ENCODE measurements around the gene GDF10. TPM values are rescaled to one million over a fixed set of nuclear protein-coding genes. Genes with fewer than 3 reads are reported as not detected.

GDF10 gene
- total and polyA plus RNA-seq, 2 of the 8 experiments (the other 6 are each of a cell fraction or from before 2014, with no cell fraction given) = 0.19 to 0.32 TPM

- H3K23me2 ChIP-seq (ENCODE audit: low read depth, low read length) = no peaks in the 10 kb centered on the region
- H3K27me3 ChIP-seq (replicated peaks in 1 of 4; ENCODE audit: control insufficient read depth in 3 of 4, extremely low read depth in 1 of 4, insufficient read depth in 3 of 4, low read length in 3 of 4) = 0 out of 7 replicates have a peak, but pooled peaks cover 0 to 3% (median 0%) of the 10 kb centered on the region in 4 experiments
- no peak overlapping the region for H2AK5ac ChIP-seq (ENCODE audit: low read depth, low read length)
- H3K9ac ChIP-seq (replicated peaks in 1 of 4; ENCODE audit: extremely low read depth in 1 of 4, low read depth in 3 of 4, low read length in 3 of 4) = no peak overlapping the region
- no peak overlapping the region for H4K5ac ChIP-seq (ENCODE audit: insufficient read length, low read depth, low read length)
- no peak overlapping the region for H4K91ac ChIP-seq (replicated peaks; ENCODE audit: insufficient read length, low read length)
- no peaks in the 10 kb centered on the region for H3K4me1 ChIP-seq (replicated peaks in 1 of 4; ENCODE audit: control insufficient read depth in 3 of 4, insufficient read depth in 4 of 4, low read length in 3 of 4)
- H3K27ac ChIP-seq (ENCODE audit: low read depth, low read length) = no peak overlapping the region
- no peak overlapping the region for H3K4ac ChIP-seq (replicated peaks; ENCODE audit: insufficient read length, low read depth, low read length)
- H2BK120ac ChIP-seq (replicated peaks; ENCODE audit: low read depth, low read length) = no peak overlapping the region
- POLR2A ChIA-PET (ENCODE audit: partially characterized antibody) = no interaction called here
- CTCF ChIA-PET (ENCODE audit: partially characterized antibody) = interaction anchor here (1.0 kb wide), 1 partner anchor 27 kb away, joined by 3 read pairs; no protein-coding TSS in a partner anchor
- H3K4me2 ChIP-seq (ENCODE audit: insufficient read depth in 1 of 2, low read depth in 2 of 2, low read length in 2 of 2) = no peak overlapping the region
- no peaks in the 10 kb centered on the region for H3K79me2 ChIP-seq (ENCODE audit: control insufficient read depth in 1 of 2, insufficient read depth in 2 of 2, low read length in 2 of 2)
- H2BK15ac ChIP-seq (ENCODE audit: low read length) = no peak overlapping the region
- H3K36me3 ChIP-seq (ENCODE audit: control insufficient read depth in 2 of 4, insufficient read depth in 4 of 4, low read length in 3 of 4) = no peaks in the 10 kb centered on the region
- FAIRE-seq = no peak
- H3K79me1 ChIP-seq (ENCODE audit: low read depth, low read length) = no peaks in the 10 kb centered on the region
- no peaks in the 10 kb centered on the region for H3K9me3 ChIP-seq (ENCODE audit: insufficient read depth in 2 of 2, low read depth in 1 of 2, low read length in 1 of 2)
- no peak overlapping the region for H3K56ac ChIP-seq (replicated peaks; ENCODE audit: insufficient read length, low read depth, low read length)
- WGBS, 2 experiments (ENCODE audit: extremely low coverage in 1 of 2, insufficient coverage in 1 of 2, insufficient read length in 1 of 2, insufficient replicate concordance in 2 of 2, low coverage in 1 of 2, low lambda C conversion rate in 2 of 2, missing lambda C conversion rate in 1 of 2) = 100% methylated on average over 1 of the region's 1 CpG; no CpG with 5 or more reads in 1 of the 2 experiments
- H2BK12ac ChIP-seq (ENCODE audit: low read depth, low read length) = no peak overlapping the region
- H3K23ac ChIP-seq (ENCODE audit: insufficient read length) = no peak overlapping the region
- H4K8ac ChIP-seq (ENCODE audit: extremely low read depth, insufficient read depth, low read length) = no peak overlapping the region
- no peak overlapping the region for H3K4me3 ChIP-seq (ENCODE audit: extremely low read depth in 1 of 4, insufficient read depth in 2 of 4, low read depth in 3 of 4, low read length in 4 of 4)
- no peaks in the 10 kb centered on the region for H4K20me1 ChIP-seq (replicated peaks in 1 of 2; ENCODE audit: control insufficient read depth in 1 of 2, insufficient read depth in 2 of 2, low read length in 2 of 2)
- peak in 1 of 2 experiments; percentile 19 for DNase-seq (ENCODE audit: low read depth in 1 of 2, low spot score in 2 of 2)
- no peak overlapping the region for H2BK5ac ChIP-seq (ENCODE audit: low read depth, low read length)
- H3K14ac ChIP-seq (ENCODE audit: insufficient read length) = no peak overlapping the region
- no peak overlapping the region for H3K18ac ChIP-seq (ENCODE audit: extremely low read depth, low read length)
- H2AFZ ChIP-seq (ENCODE audit: low read length) = no peak overlapping the region
- H2BK20ac ChIP-seq (ENCODE audit: low read length) = no peak overlapping the region
- TF ChIP-seq TCF12 (IDR thresholded peaks at IDR 0.05; ENCODE audit: low read depth, low read length) = no peak
- TF ChIP-seq KDM5A (IDR thresholded peaks at IDR 0.05; ENCODE audit: low read length) = no peak
- TF ChIP-seq RFX5 (IDR thresholded peaks at IDR 0.05; ENCODE audit: borderline replicate concordance, low read depth, low read length) = no peak
- TF ChIP-seq HDAC6 (IDR thresholded peaks at IDR 0.05; ENCODE audit: low read depth, low read length) = no peak
- TF ChIP-seq TBP (IDR thresholded peaks at IDR 0.05; ENCODE audit: low read depth, low read length) = no peak
- no peak for TF ChIP-seq SAP30 (IDR thresholded peaks at IDR 0.05; ENCODE audit: insufficient read depth, insufficient replicate concordance, low read length)
- no peak for TF ChIP-seq CBX8 (IDR thresholded peaks at IDR 0.05; ENCODE audit: borderline replicate concordance, low read depth, low read length)
- TF ChIP-seq, protein P1, sequence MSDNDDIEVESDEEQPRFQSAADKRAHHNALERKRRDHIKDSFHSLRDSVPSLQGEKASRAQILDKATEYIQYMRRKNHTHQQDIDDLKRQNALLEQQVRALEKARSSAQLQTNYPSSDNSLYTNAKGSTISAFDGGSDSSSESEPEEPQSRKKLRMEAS (IDR thresholded peaks at IDR 0.05) = no peak
- TF ChIP-seq PHF8 (conservative IDR thresholded peaks at IDR 0.05; ENCODE audit: low read depth, low read length) = no peak
- TF ChIP-seq KDM4A (IDR thresholded peaks at IDR 0.05; ENCODE audit: low read depth, low read length, severe bottlenecking) = no peak
- TF ChIP-seq POLR2A (IDR thresholded peaks at IDR 0.05; ENCODE audit: control extremely low read depth in 1 of 2, low read depth in 2 of 2, low read length in 2 of 2) = no peak
- TF ChIP-seq JUND (IDR thresholded peaks at IDR 0.05; ENCODE audit: low read length) = no peak
- no peak for TF ChIP-seq FOSL1 (IDR thresholded peaks at IDR 0.05; ENCODE audit: insufficient read depth, low read depth, low read length)
- no peak for TF ChIP-seq CTBP2 (IDR thresholded peaks at IDR 0.05; ENCODE audit: borderline replicate concordance, insufficient read depth, insufficient read length, low read length)
Measured at GRCh38 chr10:47255866-47256265, 44.1 kb upstream of the GDF10 start.
